Kidney epithelial cell (primary cell): Measurements from ENCODE around the gene RPL3. TPM values are rescaled to one million over a fixed set of nuclear protein-coding genes. Genes with fewer than 3 reads are reported as not detected.
A peak's percentile ranks its signal among the peaks of the same experiment; 100 is the strongest.

Experiments used
- DNase-seq: peaks from one replicate; pipeline ENCODE4 v3.0.0-alpha.2; 2010; ENCODE audit warnings: low read depth
- H3K27me3 ChIP-seq: 2 replicates; pipeline ENCODE4 v1.6.0; 2011; ENCODE audit warnings: low read length; ENCODE audit not compliant: control insufficient read depth, insufficient read depth
- H3K36me3 ChIP-seq: 2 replicates; pipeline ENCODE4 v1.5.1; 2011; ENCODE audit warnings: low read length; ENCODE audit not compliant: control insufficient read depth, insufficient read depth
- H3K4me3 ChIP-seq: 2 replicates; pipeline ENCODE4 v1.5.1; 2011; ENCODE audit warnings: low read depth, mild to moderate bottlenecking, control low read depth, low read length
- total RNA-seq: library from RNA; depleted of rRNA; stranded (reverse); fragments of >200 nt; gene quantifications from 2 replicates; pipeline ENCODE4 v1.2.3, GENCODE V29; 2015
- TF ChIP-seq, protein P1 (sequence below): IDR thresholded peaks from 2 replicates; pipeline ENCODE4 v1.5.1; 2011; ENCODE audit warnings: mild to moderate bottlenecking, moderate library complexity, low read length, control low read depth, inconsistent platforms; ENCODE audit not compliant: insufficient read depth, poor library complexity, severe bottlenecking

The RPL3 gene
- total RNA-seq, 1 donor from 2014 or later: 2,742 TPM

DNA sequence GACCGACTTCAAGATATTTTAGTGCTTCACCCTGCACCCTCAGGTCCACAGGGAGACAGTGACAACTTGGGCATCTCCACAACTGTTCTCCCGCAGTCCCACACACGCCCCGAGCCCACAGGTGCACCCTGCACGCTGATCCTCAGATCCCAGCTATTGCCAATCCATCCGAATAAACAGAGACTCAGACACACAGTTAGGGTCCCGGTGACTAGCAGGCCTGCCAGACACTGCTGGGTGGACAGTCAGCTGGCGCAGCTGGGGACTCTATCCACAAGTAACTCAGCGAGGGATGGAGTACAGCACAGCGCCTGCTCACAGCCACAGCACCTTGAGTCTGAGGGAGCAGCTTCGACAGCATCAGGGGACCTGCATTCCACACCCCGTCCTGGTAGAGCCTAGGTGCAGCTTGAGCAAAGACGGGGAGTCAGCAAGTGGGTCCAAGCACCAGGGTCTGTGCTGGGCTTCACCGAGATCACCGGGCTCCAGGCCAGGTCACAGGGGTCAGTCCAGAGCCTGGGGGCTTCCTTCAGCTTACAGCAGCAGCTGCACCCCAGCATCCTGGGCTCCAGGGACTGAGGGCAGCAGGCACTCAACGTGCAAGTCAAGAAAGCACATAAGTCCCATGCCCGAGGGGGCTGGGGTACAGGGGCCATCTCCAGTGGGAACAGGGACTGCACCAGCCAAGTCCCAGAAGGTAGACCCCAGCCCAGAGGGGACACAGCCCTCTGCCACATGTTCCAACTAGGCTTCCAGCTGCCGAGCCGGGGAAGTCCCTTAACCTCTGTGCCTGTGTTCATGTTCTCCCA lies 7.6 kb downstream of the RPL3 start:
- no peak overlapping the region for H3K4me3 ChIP-seq
- no peaks in the 10 kb centered on the region for H3K27me3 ChIP-seq
- H3K36me3 ChIP-seq: peaks cover 26% of the 10 kb centered on the region
- DNase-seq: no peak
- TF ChIP-seq, protein P1, sequence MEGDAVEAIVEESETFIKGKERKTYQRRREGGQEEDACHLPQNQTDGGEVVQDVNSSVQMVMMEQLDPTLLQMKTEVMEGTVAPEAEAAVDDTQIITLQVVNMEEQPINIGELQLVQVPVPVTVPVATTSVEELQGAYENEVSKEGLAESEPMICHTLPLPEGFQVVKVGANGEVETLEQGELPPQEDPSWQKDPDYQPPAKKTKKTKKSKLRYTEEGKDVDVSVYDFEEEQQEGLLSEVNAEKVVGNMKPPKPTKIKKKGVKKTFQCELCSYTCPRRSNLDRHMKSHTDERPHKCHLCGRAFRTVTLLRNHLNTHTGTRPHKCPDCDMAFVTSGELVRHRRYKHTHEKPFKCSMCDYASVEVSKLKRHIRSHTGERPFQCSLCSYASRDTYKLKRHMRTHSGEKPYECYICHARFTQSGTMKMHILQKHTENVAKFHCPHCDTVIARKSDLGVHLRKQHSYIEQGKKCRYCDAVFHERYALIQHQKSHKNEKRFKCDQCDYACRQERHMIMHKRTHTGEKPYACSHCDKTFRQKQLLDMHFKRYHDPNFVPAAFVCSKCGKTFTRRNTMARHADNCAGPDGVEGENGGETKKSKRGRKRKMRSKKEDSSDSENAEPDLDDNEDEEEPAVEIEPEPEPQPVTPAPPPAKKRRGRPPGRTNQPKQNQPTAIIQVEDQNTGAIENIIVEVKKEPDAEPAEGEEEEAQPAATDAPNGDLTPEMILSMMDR: no peak

DNA sequence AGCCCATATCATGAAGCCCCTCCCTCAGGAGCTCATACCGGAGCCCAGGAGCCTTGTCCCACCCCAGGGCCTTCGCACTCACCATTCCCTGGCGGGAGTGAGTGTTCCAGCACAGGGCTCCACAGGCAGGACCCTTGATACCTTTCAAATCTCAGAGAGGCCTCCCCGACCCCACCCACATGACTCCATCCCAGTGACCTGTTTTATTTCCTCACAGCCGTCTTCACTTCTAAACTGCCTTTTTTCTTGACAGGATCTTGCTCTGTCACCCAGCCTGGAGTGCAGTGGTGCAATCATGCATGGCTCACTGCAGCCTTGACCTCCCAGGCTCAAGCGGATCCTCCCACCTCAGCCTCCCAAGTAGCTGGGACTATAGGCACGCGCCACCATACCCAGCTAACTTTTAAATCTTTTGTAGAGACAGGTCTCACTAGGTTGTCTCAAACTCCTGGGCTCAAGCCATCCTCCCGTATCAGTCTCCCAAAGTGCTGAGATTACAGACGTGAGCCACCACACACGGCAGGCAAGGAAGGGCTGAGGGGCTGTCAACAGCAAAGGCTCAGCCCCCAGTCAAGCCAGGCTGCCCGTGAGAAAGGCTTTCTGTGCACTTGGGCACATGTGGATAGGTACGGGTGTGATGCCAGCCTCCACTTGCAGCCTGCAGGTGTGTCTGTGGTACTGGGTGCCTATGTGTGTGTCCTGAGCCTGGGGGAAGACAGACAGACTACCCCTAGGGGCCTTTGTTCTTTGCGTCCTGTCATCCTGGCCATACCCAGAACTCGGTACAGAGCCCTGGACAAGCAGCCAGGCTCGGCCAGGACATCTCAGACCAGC lies 9.3 kb downstream of the RPL3 start:
- no peak for DNase-seq
- TF ChIP-seq, protein P1: no peak
- H3K4me3 ChIP-seq: no peak overlapping the region
- H3K27me3 ChIP-seq: no peaks in the 10 kb centered on the region
- H3K36me3 ChIP-seq: peaks cover 18% of the 10 kb centered on the region

DNA sequence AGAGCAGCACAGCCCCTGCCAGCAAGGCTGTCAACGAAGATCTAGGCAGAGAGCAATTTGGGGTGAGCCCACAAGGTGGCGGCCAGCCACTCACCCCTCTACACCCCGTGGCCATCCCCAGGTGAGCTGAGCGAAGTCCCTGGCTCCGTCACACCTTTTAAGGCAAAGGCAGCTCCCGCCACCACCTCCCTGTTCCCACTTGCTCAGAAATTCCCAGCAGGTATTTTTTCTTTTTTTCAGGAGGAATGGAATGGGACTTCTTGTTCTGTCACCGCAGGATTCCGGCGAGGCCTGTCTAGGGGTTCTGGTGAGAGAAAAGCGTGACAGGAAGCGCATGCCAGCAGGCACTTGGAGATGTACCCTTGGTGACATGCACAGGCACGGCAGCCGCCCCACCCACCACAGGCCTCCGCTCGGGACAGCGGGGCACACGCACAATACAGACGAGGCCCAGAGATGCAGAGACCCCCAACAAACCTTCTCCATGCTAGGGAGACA lies 10.0 kb downstream of the RPL3 start:
- Histone ChIP-seq H3K4me3 (no peak overlapping the region), H3K36me3 (peaks cover 15% of the 10 kb centered on the region), H3K27me3 (no peaks in the 10 kb centered on the region)
- DNase-seq: no peak
- TF ChIP-seq, protein P1: peak; percentile 25

DNA sequence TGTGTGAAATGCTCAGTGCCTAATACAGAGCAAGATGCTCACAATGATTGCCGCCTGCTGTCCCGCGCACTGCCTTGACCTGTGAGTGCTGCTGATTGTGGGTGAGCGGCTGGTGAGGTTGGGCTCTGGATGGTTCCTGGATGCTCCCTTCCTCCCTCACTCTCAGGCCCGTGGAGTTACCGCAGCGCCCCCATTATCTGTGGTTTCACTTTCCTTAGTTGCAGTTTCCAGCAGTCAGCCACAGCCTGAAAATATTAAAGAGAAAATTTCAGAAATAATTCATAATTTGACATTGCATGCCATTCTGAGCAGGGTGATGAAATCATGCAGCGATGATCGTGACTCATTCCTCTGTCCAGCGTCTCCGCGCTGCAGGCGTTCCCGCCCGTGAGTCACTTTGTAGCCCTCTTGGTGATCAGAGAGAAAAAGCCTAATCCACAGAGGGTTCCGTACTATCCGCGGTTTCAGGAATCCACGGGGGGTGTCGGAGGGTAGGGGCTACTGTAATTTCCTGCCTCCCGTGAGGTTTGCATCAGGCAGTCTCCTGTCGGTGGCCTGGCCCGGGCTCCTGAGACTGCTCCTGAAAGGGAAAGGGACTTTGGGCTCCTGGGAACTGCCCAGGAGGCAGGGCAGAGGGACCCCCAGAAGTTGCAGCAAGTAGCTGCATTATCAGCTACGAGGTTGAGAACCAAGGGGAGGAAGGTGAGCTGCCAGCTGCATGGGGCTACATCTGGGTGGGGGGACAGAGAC lies 10.6 kb downstream of the RPL3 start:
- no peaks in the 10 kb centered on the region for H3K27me3 ChIP-seq
- DNase-seq: no peak
- no peak overlapping the region for H3K4me3 ChIP-seq
- H3K36me3 ChIP-seq: peaks cover 10% of the 10 kb centered on the region
- TF ChIP-seq, protein P1: peak; percentile 8

DNA sequence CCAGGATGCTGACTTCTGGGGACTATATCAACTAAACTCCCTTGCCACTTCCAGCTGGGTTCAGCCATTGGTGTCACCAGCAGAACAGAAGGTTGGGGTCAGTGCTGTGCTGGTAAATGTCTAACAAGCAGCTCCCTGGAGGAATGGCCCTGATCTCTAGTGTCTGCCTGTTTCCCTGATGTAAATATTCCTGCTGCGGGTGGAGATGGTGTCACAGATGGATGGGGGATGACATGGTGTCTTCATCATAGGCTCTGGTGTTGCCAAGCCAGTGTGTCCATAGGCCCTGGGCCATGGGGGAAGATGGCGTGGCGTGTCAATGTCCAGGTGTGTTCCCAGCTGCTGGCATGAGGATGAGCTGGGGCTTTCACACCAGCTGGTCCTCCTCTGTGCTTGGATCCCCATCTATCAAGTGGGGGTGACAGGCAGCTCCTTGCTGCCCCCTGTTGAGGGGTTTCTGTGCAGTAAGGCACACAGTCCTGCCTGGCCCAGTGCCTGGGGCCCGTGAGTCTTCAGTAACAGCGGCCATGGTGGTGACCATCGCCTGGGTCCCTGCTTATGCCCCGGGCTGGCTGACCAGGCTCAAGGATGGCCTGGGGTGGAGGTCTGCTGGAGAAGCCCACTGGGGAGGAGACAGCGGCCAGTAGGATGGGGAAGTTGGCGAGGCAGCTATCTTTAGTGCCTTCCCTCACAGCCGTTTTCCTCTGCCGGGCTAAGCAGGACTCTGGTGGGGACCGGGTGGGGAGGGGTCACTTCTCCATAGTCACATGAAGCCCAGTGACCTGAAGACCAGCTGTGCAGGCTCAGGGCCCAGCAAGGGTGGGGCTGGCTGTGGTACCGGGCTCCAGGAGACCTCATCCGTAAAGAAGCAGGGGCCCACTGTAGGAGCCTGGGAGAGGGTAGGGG lies 12.7 kb downstream of the RPL3 start:
- TF ChIP-seq, protein P1: peak; percentile 47
- H3K4me3 ChIP-seq: no peak overlapping the region
- peaks cover 1% of the 10 kb centered on the region for H3K36me3 ChIP-seq
- H3K27me3 ChIP-seq: no peaks in the 10 kb centered on the region
- no peak for DNase-seq
